Osteoblast (primary cell): ENCODE measurements around the gene TRAPPC5. TPM values are rescaled to one million over a fixed set of nuclear protein-coding genes. Genes with fewer than 3 reads are reported as not detected.
A peak's percentile ranks its signal among the peaks of the same experiment; 100 is the strongest.

Experiments
- DNase-seq: peaks from one replicate; pipeline ENCODE4 v3.0.0; 2011; ENCODE audit warnings: low spot score, mixed read lengths; ENCODE audit not compliant: insufficient read length; ENCODE audit errors: missing footprints
- H2AFZ ChIP-seq: 2 replicates; pipeline ENCODE4 v1.6.0; 2011; ENCODE audit warnings: mild to moderate bottlenecking, low read length
- H3K27ac ChIP-seq: 2 replicates; pipeline ENCODE4 v1.5.1; 2011; ENCODE audit warnings: mild to moderate bottlenecking, low read depth, low read length, moderate library complexity
- H3K27me3 ChIP-seq: 2 replicates; pipeline ENCODE4 v1.6.0; 2012; ENCODE audit warnings: mild to moderate bottlenecking, control low read depth, inconsistent platforms, low read length, moderate library complexity; ENCODE audit not compliant: insufficient read depth
- H3K36me3 ChIP-seq: 2 replicates; pipeline ENCODE4 v1.5.1; 2011; ENCODE audit warnings: mild to moderate bottlenecking, low read length, control low read depth, moderate library complexity; ENCODE audit not compliant: insufficient read depth
- H3K4me1 ChIP-seq: 2 replicates; pipeline ENCODE4 v1.5.1; 2011; ENCODE audit warnings: mild to moderate bottlenecking, low read length, control low read depth, moderate library complexity; ENCODE audit not compliant: insufficient read depth
- H3K4me2 ChIP-seq: 2 replicates; pipeline ENCODE4 v1.6.0; 2011; ENCODE audit warnings: mild to moderate bottlenecking, low read length; ENCODE audit not compliant: insufficient read depth
- H3K4me3 ChIP-seq: fragments of 200-600 bp; sonication (generic); 3 replicates; pipeline ENCODE4 v1.5.1; 2012; ENCODE audit warnings: mild to moderate bottlenecking, low read length, inconsistent platforms; ENCODE audit not compliant: insufficient read depth
- H3K79me2 ChIP-seq: 2 replicates; pipeline ENCODE4 v1.6.0; 2012; ENCODE audit warnings: mild to moderate bottlenecking, low read length, control low read depth, inconsistent platforms; ENCODE audit not compliant: insufficient read depth
- H3K9me3 ChIP-seq: 2 replicates; pipeline ENCODE4 v1.5.1; 2011; ENCODE audit warnings: low read depth, low read length, control low read depth
- H4K20me1 ChIP-seq: 2 replicates; pipeline ENCODE4 v1.6.0; 2012; ENCODE audit warnings: mild to moderate bottlenecking, low read length, control low read depth; ENCODE audit not compliant: insufficient read depth
- CTCF ChIP-seq: IDR thresholded peaks from 2 replicates; pipeline ENCODE4 v1.5.1; 2011; ENCODE audit warnings: mild to moderate bottlenecking, low read depth, low read length, moderate library complexity; ENCODE audit errors: extremely low read depth
- total RNA-seq: library from RNA; depleted of rRNA; stranded (reverse); fragments of >200 nt; gene quantifications from 2 replicates; pipeline ENCODE4 v1.2.3, GENCODE V29; 2012

The TRAPPC5 gene
- total RNA-seq, 1 donor: 26.4 TPM

- Histone ChIP-seq H3K9me3 (no peaks in the 10 kb centered on the region), H2AFZ (no peak overlapping the region), H3K4me2 (no peak overlapping the region), H3K4me1 (no peaks in the 10 kb centered on the region), H3K36me3 (no peaks in the 10 kb centered on the region), H3K79me2 (no peaks in the 10 kb centered on the region), H3K27me3 (peaks cover 4% of the 10 kb centered on the region), H3K27ac (no peak overlapping the region), H4K20me1 (no peaks in the 10 kb centered on the region), H3K4me3 (no peak overlapping the region)
- TF ChIP-seq CTCF: no peak
- no peak for DNase-seq
These were observed 18.0 kb upstream of the TRAPPC5 start for GRCh38 chr19:7662657-7663056.

GRCh38 chr19:7663706-7664105 is 16.9 kb upstream of the TRAPPC5 start:
- Histone ChIP-seq H3K4me2 (no peak overlapping the region), H3K4me3 (no peak overlapping the region), H3K27me3 (no peaks in the 10 kb centered on the region), H3K79me2 (no peaks in the 10 kb centered on the region), H4K20me1 (no peaks in the 10 kb centered on the region), H3K36me3 (no peaks in the 10 kb centered on the region), H2AFZ (no peak overlapping the region), H3K9me3 (no peaks in the 10 kb centered on the region), H3K27ac (no peak overlapping the region), H3K4me1 (no peaks in the 10 kb centered on the region)
- no peak for TF ChIP-seq CTCF
- DNase-seq: peak; percentile 38

GRCh38 chr19:7665076-7665475 is 15.6 kb upstream of the TRAPPC5 start:
- no peaks in the 10 kb centered on the region for H3K36me3 ChIP-seq
- no peaks in the 10 kb centered on the region for H3K9me3 ChIP-seq
- no peak for TF ChIP-seq CTCF
- H2AFZ ChIP-seq: no peak overlapping the region
- H3K27me3 ChIP-seq: no peaks in the 10 kb centered on the region
- H3K4me3 ChIP-seq: no peak overlapping the region
- H3K4me2 ChIP-seq: no peak overlapping the region
- H4K20me1 ChIP-seq: no peaks in the 10 kb centered on the region
- H3K4me1 ChIP-seq: no peaks in the 10 kb centered on the region
- no peak overlapping the region for H3K27ac ChIP-seq
- peak; percentile 71 for DNase-seq
- no peaks in the 10 kb centered on the region for H3K79me2 ChIP-seq

GRCh38 chr19:7668842-7669241 is 11.8 kb upstream of the TRAPPC5 start, which contains the start of gene RETN:
Gene RETN (plus strand): TSS chr19:7669049. CDS start chr19:7669327, 278 bp downstream.
- no peak within 1 kb of the TSS for H3K27ac ChIP-seq
- no peaks in the 10 kb centered on the region for H3K27me3 ChIP-seq
- no peak within 1 kb of the TSS for H3K4me3 ChIP-seq
- no peak within 1 kb of the TSS for H2AFZ ChIP-seq
- no peak for TF ChIP-seq CTCF
- DNase-seq: peak; percentile 60
- H3K4me1 ChIP-seq: no peaks in the 10 kb centered on the region
- no peaks in the 10 kb centered on the region for H4K20me1 ChIP-seq
- no peaks in the 10 kb centered on the region for H3K79me2 ChIP-seq
- no peak within 1 kb of the TSS for H3K4me2 ChIP-seq
- no peaks in the 10 kb centered on the region for H3K9me3 ChIP-seq
- H3K36me3 ChIP-seq: no peaks in the 10 kb centered on the region
